ENCODE measurements around the gene CBLIF.
"Not testable (repeated sequence)": the region's sequence is repeated elsewhere in the genome, so short reads cannot be mapped to it uniquely, and the experiment has no call there.

Gene CBLIF

DNA sequence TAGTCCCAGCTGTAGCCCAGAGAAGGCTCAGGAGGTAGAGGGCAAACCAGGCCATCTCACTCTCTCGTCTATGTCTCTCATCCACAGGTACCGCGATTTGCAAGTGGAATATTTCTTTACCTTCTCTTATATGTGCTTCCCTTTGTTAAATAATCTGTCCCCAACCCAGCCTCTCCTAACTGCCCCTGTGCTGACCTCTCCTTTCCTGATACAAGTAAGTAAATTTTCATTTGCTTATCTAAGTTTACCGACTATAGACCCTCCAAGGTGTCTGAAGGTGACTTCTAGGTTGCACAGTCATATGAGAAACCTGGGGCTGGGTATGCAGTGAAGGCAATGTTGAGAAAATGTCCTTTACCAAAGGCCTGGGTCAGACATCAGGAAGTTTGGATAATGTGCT lies at the start of gene CBLIF:
TSS of gene CBLIF (minus strand) at position 101 of the 400 bp plus-strand sequence. CDS start at position 55, 46 bp downstream.
- no peak for DNase-seq (ENCODE audit: low read depth)
- no peak within 1 kb of the TSS for H3K4me3 ChIP-seq (ENCODE audit: low read length)
- TF ChIP-seq, protein P1, sequence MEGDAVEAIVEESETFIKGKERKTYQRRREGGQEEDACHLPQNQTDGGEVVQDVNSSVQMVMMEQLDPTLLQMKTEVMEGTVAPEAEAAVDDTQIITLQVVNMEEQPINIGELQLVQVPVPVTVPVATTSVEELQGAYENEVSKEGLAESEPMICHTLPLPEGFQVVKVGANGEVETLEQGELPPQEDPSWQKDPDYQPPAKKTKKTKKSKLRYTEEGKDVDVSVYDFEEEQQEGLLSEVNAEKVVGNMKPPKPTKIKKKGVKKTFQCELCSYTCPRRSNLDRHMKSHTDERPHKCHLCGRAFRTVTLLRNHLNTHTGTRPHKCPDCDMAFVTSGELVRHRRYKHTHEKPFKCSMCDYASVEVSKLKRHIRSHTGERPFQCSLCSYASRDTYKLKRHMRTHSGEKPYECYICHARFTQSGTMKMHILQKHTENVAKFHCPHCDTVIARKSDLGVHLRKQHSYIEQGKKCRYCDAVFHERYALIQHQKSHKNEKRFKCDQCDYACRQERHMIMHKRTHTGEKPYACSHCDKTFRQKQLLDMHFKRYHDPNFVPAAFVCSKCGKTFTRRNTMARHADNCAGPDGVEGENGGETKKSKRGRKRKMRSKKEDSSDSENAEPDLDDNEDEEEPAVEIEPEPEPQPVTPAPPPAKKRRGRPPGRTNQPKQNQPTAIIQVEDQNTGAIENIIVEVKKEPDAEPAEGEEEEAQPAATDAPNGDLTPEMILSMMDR (IDR thresholded peaks at IDR 0.05; ENCODE audit: insufficient read depth, low read depth, low read length, missing control alignments), result no peak

DNA sequence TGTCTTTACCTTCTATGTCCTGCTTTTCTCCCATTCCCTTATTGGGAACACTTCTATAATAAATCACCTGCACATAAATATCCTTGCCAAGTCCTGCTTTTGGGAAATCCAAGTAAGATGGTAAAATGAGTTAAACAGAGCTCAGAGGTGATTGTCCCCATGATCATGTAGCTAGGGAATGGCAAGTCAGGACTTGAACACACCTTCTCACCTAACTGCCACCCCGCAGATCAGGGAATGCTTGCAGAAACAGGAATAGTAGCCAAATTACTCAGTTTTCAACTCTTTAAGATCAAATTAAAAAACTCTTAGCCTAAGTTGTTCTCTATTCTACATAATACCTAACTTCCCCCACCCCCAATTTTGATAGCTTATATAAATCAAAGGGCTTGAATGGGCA lies 49.3 kb upstream of the CBLIF start:
- H3K4me3 ChIP-seq (ENCODE audit: low read length), result no peak overlapping the region
- TF ChIP-seq, protein P1 (IDR thresholded peaks at IDR 0.05; ENCODE audit: insufficient read depth, low read depth, low read length, missing control alignments), result no peak
- peak; percentile 73 for DNase-seq (ENCODE audit: low read depth)

DNA sequence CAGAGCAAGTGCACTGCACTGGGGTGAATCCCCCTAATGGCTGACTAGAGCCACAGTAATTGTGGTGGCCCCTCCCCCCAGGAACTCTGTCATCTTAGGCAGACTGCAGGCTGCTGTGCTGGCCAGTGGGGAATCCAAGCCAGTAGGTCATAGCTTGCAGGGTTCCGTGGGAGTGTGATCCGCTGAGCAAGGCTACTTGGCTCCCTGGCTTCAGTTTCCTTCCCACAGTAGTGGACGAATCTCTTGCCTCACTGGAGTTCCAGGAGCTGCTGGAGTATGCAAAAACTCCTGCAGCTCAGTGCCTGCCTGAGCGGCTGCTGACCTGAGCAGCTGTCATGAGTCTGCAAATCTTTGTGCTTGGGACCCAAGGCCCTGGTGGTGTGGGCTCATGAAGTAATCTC lies 46.5 kb upstream of the CBLIF start:
- H3K4me3 ChIP-seq (ENCODE audit: low read length), result no peak overlapping the region
- TF ChIP-seq, protein P1 (IDR thresholded peaks at IDR 0.05; ENCODE audit: insufficient read depth, low read depth, low read length, missing control alignments), result no peak
- no peak for DNase-seq (ENCODE audit: low read depth)

DNA sequence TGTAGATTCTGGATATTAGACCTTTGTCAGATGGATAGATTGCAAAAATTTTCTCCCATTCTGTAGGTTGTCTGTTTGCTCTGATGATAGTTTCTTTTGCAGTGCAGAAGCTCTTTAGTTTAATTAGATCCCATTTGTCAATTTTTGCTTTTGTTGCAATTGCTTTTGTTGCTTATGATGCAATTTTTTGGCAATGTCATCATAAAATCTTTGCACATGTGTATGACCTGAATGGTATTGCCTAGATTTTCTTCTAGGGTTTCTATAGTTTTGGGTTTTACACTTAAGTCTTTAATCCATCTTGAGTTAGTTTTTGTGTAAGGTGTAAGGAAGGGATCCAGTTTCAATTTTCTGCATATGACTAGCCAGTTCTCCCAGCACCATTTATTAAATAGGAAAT lies 41.9 kb upstream of the CBLIF start:
- not testable (repeated sequence) for DNase-seq (ENCODE audit: low read depth); H3K4me3 ChIP-seq (ENCODE audit: low read length)

DNA sequence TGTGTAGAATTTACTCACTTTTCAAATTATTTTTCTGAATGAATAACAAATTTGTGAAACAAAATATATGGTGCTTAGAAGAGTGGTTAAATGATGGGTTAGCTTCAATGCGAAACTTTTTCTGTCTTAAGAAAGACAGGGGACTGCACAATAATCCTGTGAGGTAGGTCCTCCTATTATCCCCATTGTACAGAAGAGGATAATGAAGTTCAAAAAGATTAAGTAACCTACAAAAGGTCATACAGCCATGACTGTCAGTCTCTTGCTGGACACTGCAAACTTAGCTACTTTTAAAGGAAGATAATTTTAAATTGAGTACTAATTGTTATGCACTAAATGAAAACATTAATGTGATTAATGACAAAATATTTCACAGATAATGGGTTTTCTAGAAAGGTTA lies 38.3 kb upstream of the CBLIF start:
- TF ChIP-seq, protein P1 (IDR thresholded peaks at IDR 0.05; ENCODE audit: insufficient read depth, low read depth, low read length, missing control alignments), result no peak
- DNase-seq (ENCODE audit: low read depth), result no peak
- no peak overlapping the region for H3K4me3 ChIP-seq (ENCODE audit: low read length)

DNA sequence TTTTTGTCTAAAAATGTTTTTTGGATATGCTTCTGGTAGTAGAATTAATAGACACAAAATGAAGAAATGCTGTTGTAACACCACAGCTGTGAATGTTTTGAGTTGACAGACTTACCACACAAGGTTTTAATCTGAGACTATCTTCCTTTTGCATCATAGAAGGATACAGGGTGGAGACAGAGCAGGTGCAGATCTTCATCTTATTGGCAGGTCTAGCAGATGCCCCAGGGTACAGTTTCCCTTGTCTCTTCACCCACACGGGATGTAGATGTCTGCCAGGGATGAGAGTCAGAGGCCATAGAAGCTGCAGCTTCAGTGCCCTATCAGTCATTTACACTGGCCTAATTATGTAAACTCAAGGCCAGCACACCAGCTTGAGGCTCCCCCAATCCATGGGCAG lies 34.3 kb upstream of the CBLIF start:
- H3K4me3 ChIP-seq (ENCODE audit: low read length), result no peak overlapping the region
- TF ChIP-seq, protein P1 (IDR thresholded peaks at IDR 0.05; ENCODE audit: insufficient read depth, low read depth, low read length, missing control alignments), result no peak
- DNase-seq (ENCODE audit: low read depth), result no peak

DNA sequence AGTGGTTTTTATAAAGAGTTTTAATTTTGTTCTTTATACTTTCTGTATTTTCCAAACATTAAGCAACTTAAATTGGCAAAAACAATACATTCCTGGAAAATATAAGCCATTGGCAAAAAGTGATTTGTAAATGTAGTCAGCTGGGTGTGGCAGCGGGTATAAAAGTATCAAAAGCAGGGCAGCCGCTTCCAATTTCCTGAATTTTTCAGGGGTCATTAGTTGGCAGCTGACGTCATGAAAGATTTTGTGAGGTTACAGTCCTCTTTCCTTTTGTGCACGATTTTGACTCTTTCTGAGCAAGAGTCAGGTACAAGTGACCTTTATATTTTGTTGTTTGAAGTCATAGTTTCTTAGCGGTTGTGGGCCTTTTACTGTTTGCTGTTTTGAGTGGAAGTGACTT lies 33.3 kb upstream of the CBLIF start, which contains the start of gene OOSP3:
TSS of gene OOSP3 (plus strand) at position 208 of the 400 bp plus-strand sequence. CDS start at position 235, 27 bp downstream.
- TF ChIP-seq, protein P1 (IDR thresholded peaks at IDR 0.05; ENCODE audit: insufficient read depth, low read depth, low read length, missing control alignments), result no peak
- DNase-seq (ENCODE audit: low read depth), result no peak
- H3K4me3 ChIP-seq (ENCODE audit: low read length), result no peak within 1 kb of the TSS

Data from epithelial cell of esophagus (primary cell).